GM21381 (cell line): Measurements from ENCODE around the gene GLO1.
A peak's percentile ranks its signal among the peaks of the same experiment; 100 is the strongest.
"Not testable (repeated sequence)": the region's sequence is repeated elsewhere in the genome, so short reads cannot be mapped to it uniquely, and the experiment has no call there.

Experiments
- ATAC-seq: cut with Tn5 transposase; IDR thresholded peaks from one replicate; pipeline ENCODE4 v1.9.1; 2021; ENCODE audit warnings: mild to moderate bottlenecking, moderate library complexity; ENCODE audit not compliant: unreplicated experiment

The GLO1 gene

DNA sequence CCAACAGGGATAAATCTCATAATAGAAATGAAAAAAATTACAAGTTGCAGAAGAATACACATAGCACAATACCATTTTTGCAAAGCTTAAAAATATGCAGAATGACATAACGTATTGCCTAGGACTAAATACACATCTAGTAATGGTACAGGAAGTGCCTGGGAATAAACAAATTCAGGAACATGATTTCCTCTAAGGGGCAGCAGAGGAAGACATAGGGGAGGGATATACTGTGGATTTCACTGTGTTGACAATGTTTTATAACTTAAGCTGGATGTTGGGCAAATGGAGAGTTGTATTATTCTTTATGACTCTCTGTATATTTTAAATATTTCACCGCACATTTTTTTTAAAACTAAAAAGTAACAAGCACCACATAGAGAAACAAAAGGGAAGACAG is 5.6 kb upstream of the GLO1 start:
- no peak for ATAC-seq

GRCh38 chr6:38705924-38706323 is 3.0 kb upstream of the GLO1 start:
- no peak for ATAC-seq

DNA sequence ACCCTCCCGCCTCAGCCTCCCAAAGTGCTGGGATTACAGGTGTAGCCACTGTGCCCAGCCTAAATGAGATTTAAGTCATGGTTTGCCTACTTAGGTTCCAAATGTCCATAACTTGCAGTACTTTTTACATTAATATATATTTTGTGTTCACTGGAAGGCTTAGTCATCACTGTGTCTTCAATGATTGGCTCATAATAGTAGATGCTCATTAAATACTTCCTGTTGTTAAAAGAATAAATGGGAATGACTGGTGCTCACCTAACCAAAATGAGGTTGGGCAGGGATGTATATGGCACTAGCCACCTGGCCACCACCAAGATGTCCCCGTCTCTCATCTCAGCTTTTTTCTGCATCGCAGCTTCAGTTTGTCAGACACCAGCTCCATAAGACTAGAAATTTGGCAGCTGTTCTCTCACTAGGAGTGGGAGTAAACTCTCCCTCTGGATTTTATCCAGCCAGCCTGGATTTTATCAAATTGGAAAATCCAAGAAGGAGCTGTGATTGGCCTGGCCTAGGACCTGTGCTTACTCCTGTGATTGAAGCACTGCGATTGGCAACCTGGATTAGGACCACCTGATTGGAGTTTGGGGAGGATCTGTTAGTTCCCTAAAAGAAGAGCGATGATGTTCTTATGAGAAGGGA is 1.1 kb upstream of the GLO1 start:
- no peak for ATAC-seq

DNA sequence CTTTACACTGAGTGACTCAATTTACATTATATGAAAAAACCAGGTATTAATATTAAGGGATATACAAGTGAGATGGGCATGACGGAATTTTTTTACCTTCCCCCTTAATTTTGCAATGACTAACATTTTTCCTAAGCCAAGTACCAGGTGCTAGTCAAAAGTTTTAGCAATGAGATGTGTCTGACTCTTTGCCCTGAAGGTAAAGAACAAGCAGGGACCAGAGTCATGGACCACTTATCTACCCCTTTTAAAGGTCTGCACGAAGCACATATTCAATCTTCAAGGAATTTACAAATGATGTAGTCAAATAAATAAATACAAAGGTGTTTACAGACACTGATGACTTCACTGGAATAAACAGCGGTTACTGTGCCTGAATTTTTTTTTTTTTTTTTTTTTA is 1.4 kb downstream of the GLO1 start:
- no peak for ATAC-seq

DNA sequence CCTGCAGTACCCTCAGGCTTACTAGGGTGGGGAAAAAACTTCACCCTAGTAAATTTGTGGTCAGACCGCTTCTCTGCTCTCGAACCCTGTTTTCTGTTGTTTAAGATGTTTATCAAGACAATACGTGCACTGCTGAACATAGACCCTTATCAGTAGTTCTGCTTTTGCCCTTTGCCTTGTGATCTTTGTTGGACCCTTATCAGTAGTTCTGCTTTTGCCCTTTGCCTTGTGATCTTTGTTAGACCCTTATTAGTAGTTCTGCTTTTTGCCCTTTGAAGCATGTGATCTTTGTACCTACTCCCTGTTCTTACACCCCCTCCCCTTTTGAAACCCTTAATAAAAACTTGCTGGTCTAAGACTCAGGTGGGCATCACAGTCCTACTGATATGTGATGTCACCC is 3.2 kb downstream of the GLO1 start:
- ATAC-seq: not testable (repeated sequence)

GRCh38 chr6:38697846-38698245 is 5.1 kb downstream of the GLO1 start:
- ATAC-seq: no peak

- ATAC-seq: no peak
These were observed 6.6 kb downstream of the GLO1 start for GRCh38 chr6:38696345-38696744.

DNA sequence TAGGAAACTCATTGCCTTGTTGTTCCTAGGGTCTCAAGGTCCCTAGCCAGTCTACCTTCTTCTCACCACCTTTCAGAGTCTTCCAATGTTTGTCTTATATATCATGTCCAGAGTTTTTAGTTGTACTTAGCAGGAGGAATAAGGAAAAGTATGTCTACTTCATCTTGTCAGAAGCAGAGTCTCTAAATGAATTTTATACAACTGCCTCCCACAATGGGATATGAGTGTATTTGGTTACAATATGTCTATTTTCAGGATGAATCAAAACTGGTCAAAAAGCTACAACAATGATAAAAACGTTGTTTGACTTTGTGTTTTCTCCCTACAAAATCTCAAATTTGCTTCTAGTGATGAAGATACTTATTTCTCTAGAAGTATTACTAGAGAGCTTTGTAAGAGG is 7.0 kb downstream of the GLO1 start:
- no peak for ATAC-seq

DNA sequence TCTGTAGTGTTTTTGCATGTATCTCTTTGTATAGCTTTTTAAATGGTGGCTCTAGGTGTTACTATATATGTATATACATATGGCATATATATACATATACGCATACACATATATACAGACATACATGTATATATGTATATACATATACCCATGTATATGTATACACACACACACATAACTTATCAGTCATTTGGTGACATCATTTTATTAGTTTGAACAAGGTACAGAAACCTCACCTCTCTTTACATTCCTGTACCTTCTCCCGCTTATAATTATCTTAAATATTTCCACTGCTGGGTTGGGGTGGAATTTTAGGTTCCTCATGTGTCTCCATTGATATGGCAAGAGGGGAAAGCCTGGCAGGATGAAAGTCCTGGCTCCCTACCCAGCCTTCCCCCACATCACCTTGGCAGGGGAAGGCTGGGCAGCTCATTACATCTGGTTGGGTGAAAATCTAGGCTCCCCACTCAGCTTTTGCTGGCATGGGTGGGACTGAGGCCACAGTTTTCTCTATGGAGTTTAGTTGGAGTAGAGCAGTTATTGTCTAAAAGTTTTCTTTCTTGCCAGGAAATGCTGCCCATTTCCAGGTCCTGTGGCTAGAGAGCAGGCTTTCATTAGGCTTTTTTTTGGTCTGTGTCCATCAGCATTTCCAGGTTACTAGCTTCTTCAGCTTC is 7.6 kb downstream of the GLO1 start:
- no peak for ATAC-seq

GRCh38 chr6:38688579-38689087 is 14.3 kb downstream of the GLO1 start:
- peak; percentile 71 for ATAC-seq

GRCh38 chr6:38687549-38687948 is 15.4 kb downstream of the GLO1 start:
- no peak for ATAC-seq

GRCh38 chr6:38687043-38687353 is 15.9 kb downstream of the GLO1 start:
- ATAC-seq: no peak

GRCh38 chr6:38686270-38687042 is 16.5 kb downstream of the GLO1 start:
- ATAC-seq: no peak

- no peak for ATAC-seq
These were observed 18.0 kb downstream of the GLO1 start for GRCh38 chr6:38684904-38685303.

GRCh38 chr6:38684237-38684636 is 18.7 kb downstream of the GLO1 start:
- ATAC-seq: no peak

GRCh38 chr6:38681850-38682249 is 21.1 kb downstream of the GLO1 start:
- no peak for ATAC-seq

DNA sequence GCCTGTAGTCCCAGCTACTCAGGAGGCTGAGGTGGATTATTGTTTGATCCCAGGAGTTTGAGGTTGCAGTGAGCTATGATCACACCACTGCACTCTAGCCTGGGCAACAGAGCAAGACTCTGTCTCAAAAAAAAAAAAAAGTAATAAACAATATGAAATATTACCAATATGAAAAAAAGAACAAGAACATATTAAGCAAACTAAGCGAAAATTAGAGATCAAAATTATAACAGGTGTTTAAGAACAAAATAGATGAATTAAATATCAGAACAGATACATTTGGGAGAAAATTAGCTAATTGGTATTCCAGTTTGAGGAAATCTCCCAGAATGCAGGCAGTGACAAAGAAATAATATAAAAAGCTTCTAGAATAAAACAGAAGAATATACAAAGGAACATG is 23.3 kb downstream of the GLO1 start:
- no peak for ATAC-seq

- ATAC-seq: no peak
These were observed 24.7 kb downstream of the GLO1 start for GRCh38 chr6:38678178-38678760.

GRCh38 chr6:38676974-38677544 is 25.9 kb downstream of the GLO1 start:
- ATAC-seq: no peak

DNA sequence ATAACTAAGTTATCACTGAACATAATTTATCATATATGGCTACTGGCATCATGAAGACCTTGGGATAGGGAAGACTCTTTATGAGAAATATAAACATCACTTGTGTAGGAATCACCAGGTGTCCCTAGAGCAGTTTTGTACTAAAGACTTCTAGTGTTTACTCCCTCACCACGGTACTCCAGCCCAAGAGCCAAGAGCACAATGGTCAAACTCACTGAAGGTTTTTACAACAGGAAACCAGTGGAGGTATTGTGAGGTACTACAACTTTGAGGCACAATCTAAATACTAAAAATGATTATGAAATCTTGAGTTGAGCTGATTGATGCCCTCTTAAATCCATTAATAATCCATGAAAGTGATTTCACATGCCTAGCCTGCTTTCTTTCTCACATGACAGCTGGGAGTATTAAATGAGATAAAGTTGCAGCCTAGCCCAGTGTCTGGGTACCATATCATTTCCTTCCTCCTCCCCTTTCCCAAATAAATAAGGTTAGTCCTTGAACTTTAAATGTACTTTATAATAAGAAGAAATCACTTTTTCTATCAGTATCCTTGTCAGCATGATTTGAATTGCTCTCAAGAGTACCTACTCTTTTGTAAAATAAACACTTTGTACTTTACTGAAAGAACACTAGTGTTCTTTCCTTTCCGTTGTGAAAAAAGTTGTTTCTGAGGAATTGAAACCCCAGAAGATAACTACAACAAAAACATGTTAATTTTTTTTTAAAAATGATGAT is 26.5 kb downstream of the GLO1 start:
- no peak for ATAC-seq
